ENCODE results near the gene PRADC1.
A peak's percentile ranks its signal among the peaks of the same experiment; 100 is the strongest.
"Not testable (repeated sequence)": the region's sequence is repeated elsewhere in the genome, so short reads cannot be mapped to it uniquely, and the experiment has no call there.

Gene PRADC1

DNA sequence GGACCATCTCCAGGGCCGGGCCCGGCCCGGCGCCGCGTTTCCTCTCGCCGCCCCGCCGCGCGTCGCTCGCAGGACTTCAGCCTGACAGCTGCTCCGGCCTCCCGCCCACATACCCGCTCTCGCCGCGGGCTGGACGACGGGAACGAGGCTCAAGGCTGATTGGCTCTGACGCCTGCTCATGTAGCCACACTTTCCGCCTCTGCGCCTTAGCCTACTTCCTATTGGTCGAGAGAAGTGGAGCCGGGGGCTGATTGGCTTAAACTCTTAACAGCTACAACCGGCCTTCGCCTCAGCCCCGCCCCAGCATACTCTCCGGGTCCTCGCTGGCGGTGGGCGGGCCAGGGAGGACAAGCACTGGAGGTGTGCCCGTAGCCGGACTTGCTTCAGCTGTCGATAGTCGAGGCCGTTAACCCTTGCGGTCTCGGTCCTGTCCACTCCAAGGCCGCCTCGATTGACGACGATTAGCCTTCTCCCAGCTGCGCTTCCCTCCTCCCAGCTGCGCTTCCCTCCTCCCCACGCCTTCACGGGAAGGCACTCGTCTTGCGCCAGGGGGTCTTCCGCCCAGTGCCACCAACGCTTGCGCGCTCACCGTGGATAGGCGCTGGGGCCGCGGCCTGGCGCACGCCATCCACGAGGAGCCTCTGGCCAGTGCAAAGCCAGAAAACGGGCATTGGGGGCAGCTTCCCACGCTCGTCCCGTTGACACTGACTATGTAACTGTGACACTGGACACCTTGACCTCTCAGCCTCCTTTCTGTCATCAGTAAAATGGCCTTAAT, at the start of gene PRADC1:
TSS of gene PRADC1 (minus strand) at position 86 of the 778 bp plus-strand sequence. CDS start at position 7, 79 bp downstream.
- peak; percentile 98 for DNase-seq (ENCODE audit: low spot score)

DNA sequence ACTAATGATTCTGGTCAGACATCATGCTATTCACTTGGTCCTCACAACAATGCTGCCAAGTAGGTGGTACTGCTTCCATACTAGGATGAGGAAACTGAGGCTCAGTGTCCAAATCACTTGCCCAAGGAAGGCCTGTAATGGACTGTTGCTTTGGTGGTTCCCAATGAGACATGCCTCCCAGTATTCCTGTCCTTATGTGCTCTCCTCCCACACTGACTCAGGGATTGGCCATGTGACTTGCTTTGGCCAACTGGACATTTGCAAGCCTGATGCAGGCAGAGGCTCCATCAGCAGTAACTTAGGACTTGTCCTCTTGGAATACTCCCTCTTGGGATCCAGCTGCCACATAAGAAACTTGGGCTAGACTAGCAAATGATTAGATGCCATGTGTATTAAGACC, 48.2 kb upstream of the PRADC1 start:
- DNase-seq (ENCODE audit: low spot score): no peak

DNA sequence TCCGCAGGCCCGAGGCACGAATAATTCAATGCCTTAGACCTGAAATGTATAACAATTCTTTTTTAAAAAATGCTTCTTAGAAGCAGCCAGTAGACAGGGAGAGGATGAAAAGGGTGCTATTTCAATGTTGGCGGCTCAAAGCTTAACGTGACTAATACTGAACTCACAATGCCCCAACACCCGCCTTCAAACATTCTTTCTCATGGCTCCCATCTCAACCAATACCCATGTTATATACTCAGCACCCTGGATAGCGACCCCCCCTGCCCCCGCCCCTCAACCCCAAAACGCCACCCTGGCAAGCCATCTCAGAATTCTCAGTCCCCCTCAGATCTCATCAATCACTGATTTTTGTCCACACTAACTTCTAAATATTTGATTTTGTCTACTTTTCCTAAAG, 46.8 kb upstream of the PRADC1 start:
- DNase-seq (ENCODE audit: low spot score): no peak

DNA sequence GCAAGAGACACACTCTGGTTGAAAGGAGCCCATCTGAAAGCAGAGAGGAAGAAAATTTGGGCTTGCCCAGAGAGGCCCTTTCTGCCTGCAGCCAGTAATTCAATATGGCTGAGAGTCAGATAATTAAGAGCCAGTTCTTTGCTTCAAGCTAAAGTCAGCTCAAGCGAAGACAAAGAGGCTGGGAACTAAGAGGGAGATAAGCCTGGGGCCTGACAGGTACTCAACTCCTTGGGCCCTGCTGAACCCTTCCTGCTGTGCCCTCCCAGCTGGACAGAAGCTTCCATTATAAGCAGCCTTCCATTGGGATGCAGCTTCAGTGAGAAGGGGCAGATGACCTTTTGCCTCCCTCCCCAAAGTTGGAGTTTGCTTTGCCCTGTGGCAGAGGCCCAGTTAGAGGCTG, 39.2 kb upstream of the PRADC1 start:
- DNase-seq (ENCODE audit: low spot score): no peak

DNA sequence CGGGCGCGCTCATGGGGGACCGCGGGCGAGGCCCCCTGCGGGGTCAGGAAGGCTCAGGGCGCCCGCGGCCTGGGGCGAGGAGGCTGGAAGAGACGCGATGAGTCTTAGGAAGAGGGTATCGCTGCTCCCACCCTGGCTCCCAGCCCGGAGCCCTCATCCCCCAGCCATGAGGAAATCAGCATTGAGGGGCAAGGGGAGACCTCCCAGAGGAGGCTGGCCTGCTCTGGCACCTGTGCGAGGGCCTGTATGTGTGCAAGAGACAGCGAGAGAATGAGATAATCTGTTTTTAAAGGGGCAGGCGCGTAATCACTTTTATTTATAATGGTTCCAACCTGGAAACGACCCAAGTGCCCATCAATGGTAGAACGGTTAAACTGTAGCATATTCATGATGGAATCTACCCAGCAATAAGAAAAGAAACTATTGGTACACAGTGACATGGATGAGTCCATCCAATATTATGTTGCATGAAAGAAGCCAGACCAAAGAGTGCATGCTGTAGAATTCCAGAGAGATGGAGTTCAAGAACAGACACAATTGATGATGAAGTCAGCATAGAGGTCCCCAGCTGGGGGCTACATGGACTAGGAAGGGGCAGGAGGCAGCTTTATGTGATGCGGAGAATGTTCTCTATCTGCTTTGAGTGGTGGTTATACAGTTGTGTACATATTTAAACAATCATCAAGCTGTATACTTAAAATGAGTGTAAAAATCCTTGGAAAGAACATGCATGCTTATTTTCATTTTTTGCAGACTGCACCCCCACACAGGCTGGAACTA, 36.8 kb upstream of the PRADC1 start:
- DNase-seq (ENCODE audit: low spot score): no peak

DNA sequence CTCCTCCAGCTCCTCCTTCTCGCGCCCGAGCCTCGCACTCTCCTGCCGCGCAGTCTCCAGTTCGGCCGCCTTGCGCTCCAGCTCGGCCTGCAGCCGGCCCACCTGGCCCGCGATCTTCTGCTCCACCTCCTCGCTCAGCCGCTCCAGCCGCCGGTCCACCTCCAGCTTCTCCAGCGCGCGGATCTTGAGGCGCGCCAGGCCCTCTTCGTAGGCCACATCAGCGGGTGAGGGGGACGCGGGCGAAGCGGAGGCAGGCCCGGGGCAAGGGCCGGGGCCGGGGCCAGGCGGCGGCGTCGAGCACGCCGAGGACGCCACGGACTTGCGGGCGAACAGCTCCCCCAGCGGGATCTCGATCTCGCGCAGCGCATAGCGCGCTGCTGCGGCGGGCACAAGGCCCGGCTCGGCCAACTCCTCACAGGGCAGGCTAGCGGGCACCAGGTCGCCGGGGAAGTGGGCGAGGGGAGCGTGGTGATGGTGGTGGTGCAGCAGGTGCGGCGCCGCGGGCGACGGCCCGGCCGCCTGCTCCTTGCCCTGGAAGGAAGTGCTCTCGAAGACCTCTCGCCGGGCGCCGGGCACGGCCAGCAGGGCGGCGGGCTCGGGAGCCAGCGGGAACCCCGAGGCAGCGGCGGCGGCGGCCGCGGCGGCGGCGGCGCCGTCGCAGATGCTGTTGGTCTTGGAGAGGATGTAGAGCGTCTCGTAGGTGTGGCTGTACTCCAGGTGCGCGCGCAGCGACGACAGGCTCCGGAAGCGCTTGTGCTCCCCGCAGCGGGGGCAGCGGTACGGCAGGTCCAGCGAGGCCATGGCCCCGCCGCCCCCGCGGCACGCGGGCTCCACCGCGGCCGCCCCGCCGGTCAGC, 36.0 kb upstream of the PRADC1 start:
- peak; percentile 81 for DNase-seq (ENCODE audit: low spot score)

DNA sequence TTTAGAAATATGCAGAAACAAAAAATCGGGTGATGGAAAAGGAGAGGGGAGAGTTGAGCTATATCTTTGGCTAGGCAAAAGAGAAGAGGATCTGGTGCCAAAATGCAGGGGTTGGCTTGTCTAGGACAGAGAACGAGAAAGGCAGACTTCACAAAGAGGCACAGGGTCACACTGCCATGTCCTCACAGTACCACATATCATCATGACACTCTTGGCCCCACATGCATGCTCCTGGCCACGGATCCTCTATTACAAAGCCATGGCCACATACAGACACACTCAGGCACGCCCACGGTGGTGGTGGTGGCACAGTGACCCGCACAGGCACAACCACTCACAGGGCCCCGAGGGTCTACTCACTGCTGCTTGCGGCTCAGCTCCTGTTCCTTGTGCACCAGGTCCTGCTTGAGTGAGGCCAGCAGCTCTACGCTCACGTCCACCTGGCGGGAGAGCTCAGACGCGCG, 35.4 kb upstream of the PRADC1 start:
- DNase-seq (ENCODE audit: low spot score): no peak

DNA sequence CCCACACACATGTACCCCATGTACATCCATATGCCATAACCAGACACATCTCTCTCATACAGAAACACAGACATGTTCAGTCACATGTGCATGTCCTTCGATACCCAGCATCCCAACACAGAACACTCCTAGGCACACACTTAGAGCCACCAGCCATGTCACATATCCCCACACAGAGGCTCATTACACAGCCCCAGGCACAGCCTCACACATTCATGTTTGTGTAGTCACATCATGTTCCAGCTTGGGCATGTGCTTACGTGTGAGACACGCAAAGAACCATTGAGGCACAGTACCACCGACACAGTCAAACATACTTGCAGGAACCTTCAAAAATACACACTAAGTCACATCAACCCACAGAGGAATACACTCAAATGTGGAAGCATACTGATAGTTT, 34.0 kb upstream of the PRADC1 start:
- DNase-seq (ENCODE audit: low spot score): no peak

DNA sequence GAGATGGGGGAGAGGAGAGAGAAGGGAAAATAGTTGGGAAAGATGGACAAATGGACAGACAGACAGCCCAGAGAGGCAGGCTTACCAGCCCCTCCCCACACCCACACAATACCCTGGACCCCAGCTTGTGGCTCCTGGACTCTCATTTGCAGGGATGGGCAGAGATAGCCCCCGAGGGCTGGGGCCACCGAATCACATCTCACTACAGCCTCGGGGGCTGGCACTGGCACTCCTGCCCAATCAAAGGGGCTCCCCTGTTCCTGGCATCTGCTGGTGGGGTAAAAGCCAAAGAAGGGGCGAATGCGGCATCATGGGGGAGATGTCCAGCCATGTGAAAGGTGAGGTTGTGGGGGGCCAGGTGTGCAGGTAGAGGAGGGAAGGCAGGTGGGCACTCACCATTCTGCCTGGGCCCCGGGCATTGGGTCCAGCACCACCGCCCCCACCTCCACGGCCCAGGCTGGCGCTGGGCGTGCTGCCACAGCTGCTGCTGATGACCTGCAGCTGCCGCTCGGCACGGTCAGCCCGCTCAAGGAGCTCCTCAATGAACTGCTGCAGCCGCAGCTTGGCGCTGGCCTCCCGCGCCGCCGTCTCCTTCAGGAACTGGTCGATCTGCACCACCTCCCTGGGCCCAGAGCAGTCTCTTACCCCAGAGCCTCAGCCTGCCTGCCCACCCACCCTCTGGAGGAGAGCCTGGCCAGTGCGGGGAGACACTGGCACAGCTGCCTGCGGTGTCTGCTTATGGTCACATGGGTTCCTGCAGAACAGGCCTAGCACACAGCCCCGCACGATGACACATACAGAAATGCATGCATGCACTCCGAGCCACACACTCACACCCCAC, 33.2 kb upstream of the PRADC1 start:
- no peak for DNase-seq (ENCODE audit: low spot score)

DNA sequence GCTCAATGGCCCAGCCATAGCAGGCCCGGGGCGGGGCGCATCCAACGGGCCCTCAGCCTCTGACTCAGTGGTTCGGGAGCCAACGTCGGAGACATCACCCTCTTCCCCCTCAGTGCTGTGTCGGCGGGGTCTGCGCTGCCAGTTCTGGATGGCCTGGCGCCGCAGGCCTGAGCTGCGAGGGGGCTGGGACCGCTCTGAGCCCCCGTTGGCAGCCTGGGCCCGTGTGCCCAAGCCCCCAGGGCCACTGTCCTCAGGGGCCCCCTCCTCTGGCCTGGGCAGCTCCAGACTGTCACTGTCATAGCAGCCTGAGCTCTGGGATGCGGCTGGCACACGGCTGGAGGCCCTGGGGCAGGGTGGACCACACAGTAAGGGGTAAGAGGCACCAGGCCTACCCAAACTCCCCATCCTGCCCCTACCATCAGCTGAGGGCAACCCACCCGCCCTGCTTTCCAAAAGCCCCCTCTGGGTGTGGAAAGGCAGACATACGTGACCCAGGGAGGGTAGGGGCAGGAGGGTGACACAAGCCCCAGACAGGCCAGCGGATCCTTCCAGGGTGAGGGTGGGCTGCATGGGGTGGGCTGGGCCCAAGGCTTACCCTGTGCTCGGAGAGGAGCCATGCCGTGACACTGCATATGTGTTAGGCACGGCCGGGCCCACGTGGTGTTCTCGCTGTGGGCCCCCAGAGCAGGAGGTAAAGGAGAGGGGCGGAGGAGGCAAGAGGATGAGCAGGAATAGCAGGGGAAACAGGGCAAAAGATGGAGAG, 32.4 kb upstream of the PRADC1 start:
- DNase-seq (ENCODE audit: low spot score): no peak

DNA sequence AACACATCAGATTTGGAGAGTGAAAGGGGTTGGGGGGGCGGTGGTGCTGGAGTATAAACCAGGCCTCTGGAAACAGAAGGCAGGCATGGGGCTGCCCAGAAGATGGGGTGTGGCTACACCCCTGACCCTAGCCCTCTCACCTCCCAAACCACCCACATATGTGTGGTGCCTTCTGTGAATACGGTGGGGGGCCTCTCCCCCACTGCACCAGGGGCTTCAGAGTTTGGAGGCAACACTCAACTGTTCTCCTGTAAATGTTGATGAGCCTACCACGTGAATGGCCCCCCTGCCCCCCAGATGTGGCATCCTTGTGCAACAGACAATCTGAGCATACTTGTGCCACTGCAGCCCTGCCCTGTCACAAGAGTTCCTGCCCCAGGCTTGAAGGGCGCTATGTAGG, 31.7 kb upstream of the PRADC1 start:
- no peak for DNase-seq (ENCODE audit: low spot score)

DNA sequence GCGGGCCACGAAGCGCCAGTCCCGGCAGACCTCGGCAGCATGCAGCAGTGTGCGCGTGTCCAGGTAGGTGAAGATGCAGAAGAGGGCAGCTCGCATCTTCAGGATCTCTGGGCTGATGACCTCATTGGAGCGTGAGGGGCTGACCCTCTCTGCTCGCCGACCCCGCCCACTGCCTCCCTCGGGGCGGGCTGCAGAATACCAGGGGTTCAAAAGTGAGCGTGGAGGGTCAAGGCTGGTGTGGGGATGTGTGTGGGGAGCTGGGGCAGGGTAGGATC, 31.2 kb upstream of the PRADC1 start:
- no peak for DNase-seq (ENCODE audit: low spot score)

DNA sequence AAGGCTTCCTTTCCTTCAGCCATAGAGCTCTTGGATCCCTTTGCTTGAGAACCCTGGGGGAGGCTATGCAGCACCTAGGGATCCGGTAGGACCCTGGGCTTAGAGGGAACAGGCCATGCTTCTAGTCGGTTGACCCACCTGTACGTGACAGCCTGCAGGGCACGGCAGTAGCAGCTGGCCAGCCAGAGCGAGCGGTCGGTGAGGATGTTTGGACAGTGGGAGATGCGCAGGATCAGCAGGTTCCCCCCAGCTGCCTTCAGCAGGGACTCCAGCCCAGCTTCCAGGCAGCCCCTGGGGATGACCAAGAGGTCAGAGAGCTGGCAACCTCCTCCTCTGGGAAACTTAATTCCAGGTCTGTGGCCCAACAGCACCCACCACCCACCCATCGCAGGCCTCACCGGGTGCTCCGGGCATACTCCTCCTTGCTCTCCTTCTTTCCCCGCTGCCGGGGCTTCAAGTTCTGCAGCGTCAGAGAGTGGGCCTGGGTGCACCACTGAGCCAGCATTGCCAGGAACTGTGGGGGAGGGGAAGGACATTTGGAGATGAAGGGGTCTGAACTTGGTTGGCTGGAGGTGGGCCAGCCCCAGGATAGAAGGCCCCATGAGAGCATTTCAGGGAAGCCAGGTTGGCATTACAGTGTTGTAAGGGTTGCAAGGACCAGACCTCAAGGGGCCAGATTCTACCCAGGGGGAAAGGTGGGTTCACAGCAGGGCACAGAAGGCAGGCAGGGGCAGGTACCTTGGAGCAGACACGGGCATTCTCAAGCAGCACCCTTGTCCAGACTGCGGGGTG, 30.7 kb upstream of the PRADC1 start:
- no peak for DNase-seq (ENCODE audit: low spot score)

DNA sequence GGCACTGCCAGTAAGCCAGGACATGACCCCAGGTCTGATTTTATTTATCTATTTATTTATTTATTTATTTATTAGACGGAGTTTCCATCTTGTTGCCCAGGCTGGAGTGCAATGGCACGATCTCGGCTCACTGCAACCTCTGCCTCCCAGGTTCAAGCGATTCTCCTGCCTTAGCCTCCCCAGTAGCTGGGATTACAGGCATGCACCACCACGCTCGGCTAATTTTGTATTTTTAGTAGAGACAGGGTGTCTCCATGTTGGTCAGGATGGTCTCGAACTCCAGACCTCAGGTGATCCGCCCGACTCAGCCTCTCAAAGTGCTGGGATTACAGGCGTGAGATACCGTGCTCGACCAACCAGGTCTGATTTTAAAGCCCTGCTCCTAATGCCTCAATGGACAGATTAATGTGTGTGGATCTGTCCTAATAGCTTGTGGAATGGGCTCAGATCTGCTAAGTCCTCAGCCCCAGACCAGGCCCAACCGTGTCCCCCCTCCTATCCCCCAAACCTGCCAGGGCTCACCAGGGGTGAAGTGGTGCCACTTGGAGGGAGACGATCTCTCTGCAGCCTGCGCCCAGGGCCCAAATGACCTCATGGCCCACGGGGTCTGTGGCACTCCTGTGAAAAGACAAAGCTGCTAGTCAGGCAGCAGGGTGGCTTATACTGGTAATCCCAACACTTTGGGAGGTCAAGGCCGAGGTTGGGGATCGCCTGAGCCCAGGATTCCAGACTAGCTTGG, 29.8 kb upstream of the PRADC1 start:
- not testable (repeated sequence) for DNase-seq (ENCODE audit: low spot score)

DNA sequence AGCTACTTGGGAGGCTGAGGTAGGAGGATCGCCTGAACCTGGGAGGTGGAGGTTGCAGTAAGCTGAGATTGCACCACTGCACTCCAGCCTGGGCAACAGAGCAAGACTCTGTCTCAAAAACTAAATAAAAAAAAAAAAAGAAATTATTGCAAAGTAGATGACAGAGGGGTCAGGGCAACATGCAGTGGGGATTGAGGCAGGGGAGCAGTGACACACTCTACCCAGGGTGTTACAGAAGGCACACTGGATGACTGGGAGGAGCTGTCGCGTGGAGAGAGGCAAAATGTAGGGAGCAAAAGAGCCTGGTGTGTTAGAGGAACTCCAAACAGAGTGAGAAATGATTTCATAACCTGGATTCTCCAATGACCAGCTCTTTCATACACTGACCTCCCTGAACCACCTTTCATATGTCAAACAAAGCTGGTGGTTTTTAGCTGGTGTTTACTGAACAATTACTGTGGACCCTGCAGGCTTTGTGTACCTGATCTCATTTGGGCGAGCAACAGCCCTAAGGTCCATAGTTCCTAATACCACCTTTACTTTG, 29.1 kb upstream of the PRADC1 start:
- DNase-seq (ENCODE audit: low spot score): no peak

DNA sequence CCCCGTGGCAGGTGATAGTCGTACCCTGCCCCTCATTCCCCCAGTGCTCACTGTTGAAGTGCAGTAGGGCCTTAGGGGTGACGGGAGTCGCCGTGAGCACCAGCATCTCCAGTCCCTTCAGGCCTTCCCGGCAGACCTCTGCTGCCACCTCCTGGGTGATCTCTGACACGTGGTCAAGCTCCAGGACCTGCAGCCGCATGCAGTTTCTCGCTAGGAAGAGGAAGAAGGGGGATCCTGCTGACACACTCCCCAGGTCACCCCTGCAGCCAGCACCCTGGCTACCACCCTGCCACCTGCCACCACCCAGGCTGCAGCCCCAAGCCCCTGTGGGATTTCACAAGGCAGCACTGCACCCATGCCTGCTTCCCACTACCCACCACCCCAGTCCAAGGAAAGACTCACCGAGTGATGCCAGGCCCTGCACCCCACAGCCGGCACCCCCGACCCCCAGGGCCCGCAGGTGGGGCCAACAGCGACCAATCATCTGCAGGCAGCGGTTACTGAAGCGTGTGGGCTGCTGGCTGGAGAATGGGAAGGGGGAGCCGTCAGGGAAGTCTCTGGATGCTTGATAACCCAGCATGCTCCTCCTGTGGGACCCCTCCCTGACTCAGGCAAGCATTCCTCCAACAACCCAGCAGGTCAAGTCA, 27.4 kb upstream of the PRADC1 start:
- no peak for DNase-seq (ENCODE audit: low spot score)

DNA sequence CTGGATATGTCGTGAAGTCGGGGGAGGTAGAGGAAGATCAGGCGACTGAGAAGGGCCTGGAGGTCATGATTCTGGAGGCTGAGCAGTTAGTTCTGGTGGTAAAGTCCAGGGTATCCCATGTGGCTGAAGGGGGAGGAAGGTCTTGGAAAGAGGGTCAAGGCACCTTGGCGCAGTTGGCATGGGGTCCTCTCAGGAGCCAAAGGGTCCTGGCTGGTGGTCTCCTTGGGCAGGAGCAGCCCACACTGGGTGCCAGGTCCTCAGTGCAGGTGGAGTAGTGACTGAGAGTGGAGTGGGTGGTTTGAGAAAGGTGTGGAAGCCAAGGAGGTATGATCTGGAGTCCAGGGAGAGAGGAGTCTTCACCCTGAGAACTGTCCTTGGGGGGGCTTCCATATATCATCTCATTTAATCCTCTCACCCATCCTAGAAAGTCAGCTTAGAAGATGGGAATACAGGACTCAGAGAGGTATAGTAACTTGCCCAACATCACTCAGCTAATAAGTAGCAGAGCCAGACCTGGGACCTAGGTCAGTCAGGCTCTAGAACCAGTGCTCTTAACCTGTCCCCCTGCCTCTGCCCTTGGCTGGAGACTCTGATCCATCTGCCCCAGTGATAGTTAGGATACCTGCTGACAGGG, 26.8 kb upstream of the PRADC1 start:
- DNase-seq (ENCODE audit: low spot score): no peak

DNA sequence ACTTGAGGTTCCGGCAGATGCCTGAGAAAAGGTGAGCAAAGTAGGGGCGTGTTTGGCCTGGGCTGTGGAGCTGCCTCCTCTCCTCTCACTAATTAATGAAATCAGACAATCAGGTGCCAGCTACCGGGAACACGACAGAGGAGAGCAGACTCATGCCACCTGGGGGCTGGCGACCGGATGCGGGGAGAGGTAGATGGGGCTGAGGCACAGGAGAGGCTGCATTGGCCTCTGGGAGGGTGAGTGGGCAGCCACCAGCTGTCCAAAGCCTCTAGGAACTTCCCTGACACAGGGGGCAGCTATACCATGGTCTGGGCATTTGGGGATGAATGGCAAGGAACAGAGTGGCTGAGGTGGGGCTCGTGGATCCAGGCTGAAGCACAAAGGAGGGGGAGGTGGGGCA, 26.2 kb upstream of the PRADC1 start:
- no peak for DNase-seq (ENCODE audit: low spot score)

Data from activated CD4-positive, alpha-beta T cell treated with anti-CD3 and anti-CD28 coated beads, Interleukin-2, Interleukin-4, amounts not matched to agents 100 ng/mL and 50 ng/mL, durations not matched to agents 16 hours and 8 hours (primary cell).